PC-3 (cell line): ENCODE data around the gene SPC24. TPM values are rescaled to one million over a fixed set of nuclear protein-coding genes. Genes with fewer than 3 reads are reported as not detected.
A peak's percentile ranks its signal among the peaks of the same experiment; 100 is the strongest.
"Not testable (repeated sequence)": the region's sequence is repeated elsewhere in the genome, so short reads cannot be mapped to it uniquely, and the experiment has no call there.

Source experiments
- ATAC-seq: fragments of 200-7000 bp; cut with Tn5 transposase; 2 replicates; pipeline ENCODE4 v1.9.1; 2020; ENCODE audit warnings: mild to moderate bottlenecking, moderate library complexity
- BruUV-seq: library from RNA; stranded (reverse); fragments of 400-500 nt; replicated peaks from 2 replicates; lab custom pipeline; 2021; lab: Mats Ljungman, UMichigan
- CTCF ChIA-PET: fragments of 300-600 bp; sonication (Branson Sonifier 250); formaldehyde crosslinking; loops from one replicate; lab custom pipeline; 2022; ENCODE audit warnings: antibody characterized with exemption; lab: Charles Lee
- POLR2A ChIA-PET: fragments of 300-600 bp; sonication (Branson Sonifier 250); formaldehyde crosslinking; loops from one replicate; lab custom pipeline; 2022; ENCODE audit warnings: antibody characterized with exemption; ENCODE audit not compliant: unreplicated experiment; lab: Charles Lee
- DNase-seq: peaks from one replicate; pipeline ENCODE4 v3.0.0-alpha.2; 2015
- H2AFZ ChIP-seq: fragments of 300-600 bp; sonication (generic); 2 replicates; pipeline ENCODE4 v1.6.0; 2016; ENCODE audit warnings: antibody characterized with exemption, low read length
- H3F3A ChIP-seq: fragments of 300-600 bp; sonication (generic); one replicate; pipeline ENCODE4 v1.6.0; 2017; ENCODE audit warnings: antibody characterized with exemption, low read length, control low read depth, mild to moderate bottlenecking; ENCODE audit not compliant: unreplicated experiment
- H3K27ac ChIP-seq: fragments of 300-600 bp; sonication (generic); 2 replicates; pipeline ENCODE4 v1.5.1; 2016; ENCODE audit warnings: mild to moderate bottlenecking, low read length
- H3K27me3 ChIP-seq: fragments of 300-600 bp; sonication (generic); 2 replicates; pipeline ENCODE4 v1.6.1; 2016; ENCODE audit warnings: low read length, mixed read lengths
- H3K36me3 ChIP-seq: fragments of 300-600 bp; sonication (generic); 2 replicates; pipeline ENCODE4 v1.6.1; 2016; ENCODE audit warnings: low read depth, mixed run types, low read length, mixed read lengths
- H3K4me1 ChIP-seq: fragments of 300-600 bp; sonication (generic); 2 replicates; pipeline ENCODE4 v1.5.1; 2016; ENCODE audit warnings: low read length; ENCODE audit not compliant: insufficient read depth
- H3K4me2 ChIP-seq: fragments of 300-600 bp; sonication (generic); 2 replicates; pipeline ENCODE4 v1.6.0; 2016; ENCODE audit warnings: low read length
- H3K4me3 ChIP-seq: fragments of 300-600 bp; sonication (generic); 2 replicates; pipeline ENCODE4 v1.5.1; 2016; ENCODE audit warnings: mild to moderate bottlenecking, low read length, mixed read lengths
- H3K79me2 ChIP-seq: fragments of 300-600 bp; sonication (generic); 2 replicates; pipeline ENCODE4 v1.6.1; 2017; ENCODE audit warnings: low read length, mixed read lengths
- H3K9ac ChIP-seq: fragments of 300-600 bp; sonication (generic); 2 replicates; pipeline ENCODE4 v1.6.0; 2016; ENCODE audit warnings: mild to moderate bottlenecking, low read length
- H3K9me2 ChIP-seq: fragments of 300-600 bp; sonication (generic); replicated peaks from 2 replicates; pipeline ENCODE4 v1.6.1; 2016; ENCODE audit warnings: mixed run types, low read length, mixed read lengths
- H3K9me3 ChIP-seq: fragments of 300-600 bp; sonication (generic); 2 replicates; pipeline ENCODE4 v1.6.1; 2016; ENCODE audit warnings: low read length, mixed read lengths
- H4K20me1 ChIP-seq: fragments of 300-600 bp; sonication (generic); 2 replicates; pipeline ENCODE4 v1.6.1; 2016; ENCODE audit warnings: low read length, mixed read lengths
- EZH2 ChIP-seq: fragments of 300-600 bp; sonication (generic); IDR thresholded peaks from one replicate; pipeline ENCODE4 v1.6.1; 2017; ENCODE audit warnings: antibody characterized with exemption, mild to moderate bottlenecking, low read length; ENCODE audit not compliant: unreplicated experiment
- EZH2phosphoT487 ChIP-seq: fragments of 300-600 bp; sonication (generic); IDR thresholded peaks from 2 replicates; pipeline ENCODE4 v1.6.1; 2018; ENCODE audit warnings: mild to moderate bottlenecking, antibody characterized with exemption, low read length, borderline replicate concordance
- intact Hi-C: fragments of 100-400 bp; cut with micrococcal nuclease; formaldehyde crosslinking; loops from 2 replicates; pipeline ENCODE4 v1.9.0; 2023
- total RNA-seq: library from RNA; depleted of rRNA; stranded (reverse); fragments of >200 nt; gene quantifications from 2 replicates; pipeline ENCODE4 v1.2.3, GENCODE V29; 2014
- TF ChIP-seq, protein P1 (sequence below): fragments of 300-600 bp; sonication (generic); conservative IDR thresholded peaks from 2 replicates; pipeline ENCODE4 v1.5.1; 2017; ENCODE audit warnings: antibody characterized with exemption, low read depth, mild to moderate bottlenecking, low read length

SPC24 gene
- total RNA-seq, 1 experiment from 2014 or later: 142 TPM

DNA sequence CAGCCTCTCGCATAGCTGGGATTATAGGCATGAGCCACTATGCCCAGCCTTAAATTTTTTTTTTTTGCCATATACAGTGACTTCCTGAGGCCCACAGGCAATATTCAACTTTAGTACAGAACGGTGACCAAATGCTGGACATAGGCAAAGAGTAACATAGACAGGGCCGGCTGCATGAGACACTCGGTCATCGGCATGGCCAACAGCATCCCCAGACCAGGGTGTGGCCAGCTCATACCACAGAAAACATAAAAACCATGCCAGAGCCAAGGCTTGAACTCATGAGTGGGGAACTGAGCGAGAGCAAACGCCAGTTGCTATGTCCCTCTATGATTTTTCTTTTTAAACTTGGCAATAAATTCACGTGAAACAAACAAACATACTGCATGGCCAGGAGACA is 24.8 kb upstream of the SPC24 start:
- no TSS peak for BruUV-seq
- Histone ChIP-seq H3K4me3 (no peak overlapping the region), H3K9me2 (no peaks in the 10 kb centered on the region), H3K9me3 (no peaks in the 10 kb centered on the region), H3K27ac (no peak overlapping the region), H3F3A (no peaks in the 10 kb centered on the region), H3K9ac (no peak overlapping the region), H3K4me1 (peaks cover 7% of the 10 kb centered on the region), H2AFZ (no peak overlapping the region), H3K4me2 (no peak overlapping the region), H3K79me2 (no peaks in the 10 kb centered on the region), H3K36me3 (peaks cover 16% of the 10 kb centered on the region), H4K20me1 (no peaks in the 10 kb centered on the region), H3K27me3 (no peaks in the 10 kb centered on the region)
- DNase-seq: no peak
- ATAC-seq: no peak
- ChIA-PET CTCF (no interaction called here), POLR2A (no interaction called here)
- intact Hi-C loops: no loop called here
- TF ChIP-seq EZH2phosphoT487: no peak
- no peak for TF ChIP-seq EZH2
- TF ChIP-seq, protein P1, sequence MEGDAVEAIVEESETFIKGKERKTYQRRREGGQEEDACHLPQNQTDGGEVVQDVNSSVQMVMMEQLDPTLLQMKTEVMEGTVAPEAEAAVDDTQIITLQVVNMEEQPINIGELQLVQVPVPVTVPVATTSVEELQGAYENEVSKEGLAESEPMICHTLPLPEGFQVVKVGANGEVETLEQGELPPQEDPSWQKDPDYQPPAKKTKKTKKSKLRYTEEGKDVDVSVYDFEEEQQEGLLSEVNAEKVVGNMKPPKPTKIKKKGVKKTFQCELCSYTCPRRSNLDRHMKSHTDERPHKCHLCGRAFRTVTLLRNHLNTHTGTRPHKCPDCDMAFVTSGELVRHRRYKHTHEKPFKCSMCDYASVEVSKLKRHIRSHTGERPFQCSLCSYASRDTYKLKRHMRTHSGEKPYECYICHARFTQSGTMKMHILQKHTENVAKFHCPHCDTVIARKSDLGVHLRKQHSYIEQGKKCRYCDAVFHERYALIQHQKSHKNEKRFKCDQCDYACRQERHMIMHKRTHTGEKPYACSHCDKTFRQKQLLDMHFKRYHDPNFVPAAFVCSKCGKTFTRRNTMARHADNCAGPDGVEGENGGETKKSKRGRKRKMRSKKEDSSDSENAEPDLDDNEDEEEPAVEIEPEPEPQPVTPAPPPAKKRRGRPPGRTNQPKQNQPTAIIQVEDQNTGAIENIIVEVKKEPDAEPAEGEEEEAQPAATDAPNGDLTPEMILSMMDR: no peak

DNA sequence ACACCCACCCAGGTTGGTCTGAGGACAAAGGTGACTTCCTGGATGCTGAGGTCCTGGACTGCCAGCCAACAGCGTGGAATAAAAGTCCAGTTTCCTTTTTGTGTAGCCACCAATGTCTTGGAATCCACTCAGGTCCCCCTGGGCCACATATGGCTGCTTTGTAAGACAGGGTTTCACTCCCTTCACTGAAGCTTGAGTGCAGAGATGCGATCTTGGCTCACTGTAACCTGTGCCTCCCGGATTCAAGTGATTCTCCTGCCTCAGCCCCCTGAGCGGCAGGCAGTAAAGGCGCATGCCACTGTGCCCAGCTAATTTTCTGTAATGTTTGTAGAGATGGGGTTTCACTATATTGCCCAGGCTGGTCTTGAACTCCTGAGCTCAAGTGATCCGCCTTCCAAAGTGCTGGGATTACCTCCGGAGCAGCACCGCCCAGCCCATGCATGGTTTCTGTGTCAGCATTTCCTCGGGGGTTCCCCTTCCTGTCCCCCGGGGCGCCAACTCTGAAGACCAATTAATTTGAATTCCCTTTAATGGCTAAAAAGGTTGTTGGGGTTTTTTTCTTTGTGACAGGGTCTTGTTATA is 24.2 kb upstream of the SPC24 start:
- ChIA-PET CTCF (no interaction called here), POLR2A (no interaction called here)
- Histone ChIP-seq H3K4me2 (no peak overlapping the region), H3K36me3 (peaks cover 16% of the 10 kb centered on the region), H2AFZ (no peak overlapping the region), H3K27me3 (no peaks in the 10 kb centered on the region), H3K4me1 (peaks cover 7% of the 10 kb centered on the region), H4K20me1 (no peaks in the 10 kb centered on the region), H3K79me2 (no peaks in the 10 kb centered on the region), H3F3A (no peaks in the 10 kb centered on the region), H3K27ac (no peak overlapping the region), H3K4me3 (no peak overlapping the region), H3K9ac (no peak overlapping the region), H3K9me3 (no peaks in the 10 kb centered on the region), H3K9me2 (no peaks in the 10 kb centered on the region)
- TF ChIP-seq EZH2phosphoT487 (no peak), EZH2 (no peak)
- TF ChIP-seq, protein P1: no peak
- DNase-seq: no peak
- no TSS peak for BruUV-seq
- no peak for ATAC-seq
- intact Hi-C loops: no loop called here

DNA sequence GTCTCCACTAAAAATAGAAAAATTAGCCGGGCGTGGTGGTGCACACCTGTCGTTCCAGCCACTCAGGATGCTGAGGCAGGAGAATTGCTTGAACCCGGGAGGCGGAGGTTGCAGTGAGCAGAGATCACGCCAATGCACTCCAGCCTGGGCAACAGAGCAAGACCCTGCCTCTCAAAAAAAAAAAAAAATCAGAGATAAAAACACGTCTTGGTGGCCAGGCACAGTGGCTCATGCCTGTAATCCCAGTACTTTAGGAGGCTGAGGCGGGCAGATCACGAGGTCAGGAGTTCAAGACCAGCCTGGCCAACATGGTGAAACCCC is 23.5 kb upstream of the SPC24 start:
- Histone ChIP-seq H3K36me3 (peaks cover 21% of the 10 kb centered on the region), H3K27ac (peak overlapping the region; percentile 29; the same call in 1 of the 2 replicates)
- H3K27me3 ChIP-seq, POLR2A ChIA-PET, H3K4me1 ChIP-seq, H2AFZ ChIP-seq, H4K20me1 ChIP-seq, DNase-seq, CTCF ChIA-PET, H3K9me2 ChIP-seq, H3K9ac ChIP-seq, ATAC-seq, intact Hi-C loops, H3F3A ChIP-seq, BruUV-seq, H3K4me2 ChIP-seq, H3K4me3 ChIP-seq, H3K9me3 ChIP-seq, H3K79me2 ChIP-seq: not testable (repeated sequence)
